Hepatocyte (in vitro differentiated cells): ENCODE measurements around the gene PTPRC. TPM values are rescaled to one million over a fixed set of nuclear protein-coding genes. Genes with fewer than 3 reads are reported as not detected.

Source experiments
- DNase-seq: peaks from one replicate; pipeline ENCODE4 v3.0.0-alpha.2; 2016; ENCODE audit warnings: low spot score
- H2AFZ ChIP-seq: fragments of 200-600 bp; sonication (generic); 2 replicates; pipeline ENCODE4 v1.6.0; 2016; ENCODE audit warnings: antibody characterized with exemption, mild to moderate bottlenecking
- H3K27ac ChIP-seq: fragments of 200-600 bp; sonication (generic); 2 replicates; pipeline ENCODE4 v1.5.1; 2016; ENCODE audit warnings: mild to moderate bottlenecking
- H3K27me3 ChIP-seq: fragments of 200-600 bp; sonication (generic); 2 replicates; pipeline ENCODE4 v1.6.1; 2016
- H3K36me3 ChIP-seq: fragments of 200-600 bp; sonication (generic); replicated peaks from 2 replicates; pipeline ENCODE4 v1.5.1; 2016; ENCODE audit warnings: low read depth; ENCODE audit not compliant: insufficient read depth
- H3K4me1 ChIP-seq: fragments of 200-600 bp; sonication (generic); 2 replicates; pipeline ENCODE4 v1.5.1; 2016; ENCODE audit warnings: mild to moderate bottlenecking, moderate library complexity; ENCODE audit not compliant: insufficient read depth
- H3K4me2 ChIP-seq: fragments of 200-600 bp; sonication (generic); 2 replicates; pipeline ENCODE4 v1.6.0; 2016
- H3K4me3 ChIP-seq: fragments of 200-600 bp; sonication (generic); 2 replicates; pipeline ENCODE4 v1.5.1; 2016; ENCODE audit warnings: mild to moderate bottlenecking
- H3K79me2 ChIP-seq: fragments of 200-600 bp; sonication (generic); 2 replicates; pipeline ENCODE4 v1.6.0; 2017; ENCODE audit warnings: mild to moderate bottlenecking
- H3K9me2 ChIP-seq: fragments of 200-600 bp; sonication (generic); replicated peaks from 2 replicates; pipeline ENCODE4 v1.6.0; 2017; ENCODE audit warnings: mild to moderate bottlenecking; ENCODE audit not compliant: insufficient read depth
- H3K9me3 ChIP-seq: fragments of 200-600 bp; sonication (generic); 2 replicates; pipeline ENCODE4 v1.5.1; 2016; ENCODE audit warnings: low read depth, mild to moderate bottlenecking
- H4K20me1 ChIP-seq: fragments of 200-600 bp; sonication (generic); 2 replicates; pipeline ENCODE4 v1.6.0; 2016; ENCODE audit warnings: mild to moderate bottlenecking; ENCODE audit not compliant: insufficient read depth, poor library complexity, severe bottlenecking
- CTCF ChIP-seq: fragments of 200-600 bp; sonication (generic); IDR thresholded peaks from 2 replicates; pipeline ENCODE4 v1.5.1; 2016; ENCODE audit warnings: antibody characterized with exemption, mild to moderate bottlenecking; ENCODE audit not compliant: poor library complexity
- EZH2 ChIP-seq: fragments of 200-600 bp; sonication (generic); IDR thresholded peaks from 2 replicates; pipeline ENCODE4 v1.6.1; 2016; ENCODE audit warnings: antibody characterized with exemption, mild to moderate bottlenecking, borderline replicate concordance
- EZH2phosphoT487 ChIP-seq: fragments of 200-600 bp; sonication (generic); IDR thresholded peaks from one replicate; pipeline ENCODE4 v1.6.1; 2018; ENCODE audit warnings: antibody characterized with exemption, mild to moderate bottlenecking, low read depth, moderate library complexity; ENCODE audit not compliant: unreplicated experiment, severe bottlenecking
- WGBS: methylation state at CpG from one replicate; pipeline ENCODE4 v1.1.6; 2016; ENCODE audit warnings: low lambda C conversion rate; ENCODE audit errors: missing lambda C conversion rate; 5-methylcytosine and 5-hydroxymethylcytosine counted together
- polyA plus RNA-seq: library from polyadenylated mRNA; unstranded; fragments of >200 nt; fragmentation: Nextera tagmentation; extraction: Ambion mirVana; gene quantifications from 2 replicates; pipeline ENCODE4 v1.2.1, GENCODE V29; 2016
- total RNA-seq: library from RNA; depleted of rRNA; stranded (reverse); fragments of >200 nt; gene quantifications from 2 replicates; pipeline ENCODE4 v1.2.3, GENCODE V29; 2014

Gene PTPRC
- total and polyA plus RNA-seq, 2 experiments from 2014 or later: 0.87 TPM; not detected in 1

GRCh38 chr1:198611219-198611618 is 27.6 kb upstream of the PTPRC start:
- Histone ChIP-seq H3K4me3 (no peak overlapping the region), H3K79me2 (no peaks in the 10 kb centered on the region), H3K27ac (no peak overlapping the region), H4K20me1 (no peaks in the 10 kb centered on the region), H3K27me3 (no peaks in the 10 kb centered on the region), H3K36me3 (no peaks in the 10 kb centered on the region), H3K4me2 (no peak overlapping the region), H3K9me3 (no peaks in the 10 kb centered on the region), H2AFZ (no peak overlapping the region), H3K9me2 (no peaks in the 10 kb centered on the region), H3K4me1 (no peaks in the 10 kb centered on the region)
- TF ChIP-seq CTCF (no peak), EZH2 (no peak), EZH2phosphoT487 (no peak)
- 93% methylated on average over 5 of the region's 5 CpGs for WGBS
- DNase-seq: no peak

DNA sequence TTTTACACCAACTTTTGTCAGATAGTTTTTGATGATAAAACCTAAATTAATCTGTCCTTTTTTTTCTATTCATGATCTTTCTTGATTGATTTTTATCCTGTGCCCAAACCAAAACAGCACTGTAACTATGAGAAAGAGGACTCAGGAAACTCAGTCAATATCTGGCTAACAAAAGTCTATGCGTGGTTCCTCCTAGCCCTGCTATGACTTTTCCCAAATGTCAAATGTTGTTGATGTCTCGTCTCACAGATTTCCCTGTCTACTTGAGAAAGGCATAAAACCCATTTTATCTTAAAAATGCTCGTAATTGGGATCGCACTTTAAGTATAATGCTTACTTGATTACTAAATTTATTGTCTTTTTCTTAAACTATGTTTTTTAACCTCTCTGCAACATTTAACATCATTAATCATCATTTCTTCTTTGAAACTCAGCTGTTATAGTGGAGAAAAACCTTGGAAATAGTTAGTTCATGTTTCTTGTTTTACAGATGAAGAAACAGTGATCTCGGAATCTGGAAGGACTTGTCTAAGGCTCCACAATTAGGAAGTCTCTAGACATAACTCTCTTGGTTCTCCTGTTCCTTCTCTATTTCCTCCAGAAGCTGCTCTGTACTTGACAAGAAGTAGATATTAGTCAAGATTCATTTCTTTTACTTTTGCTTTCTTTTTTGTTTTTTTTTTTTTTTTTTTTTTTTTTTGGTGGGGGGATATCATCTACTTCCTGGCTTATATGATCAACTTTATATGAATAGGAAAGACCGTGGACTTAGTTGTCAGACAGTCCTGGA is 26.2 kb upstream of the PTPRC start:
- Histone ChIP-seq H3K9me2 (no peaks in the 10 kb centered on the region), H3K4me2 (no peak overlapping the region), H3K79me2 (no peaks in the 10 kb centered on the region), H3K4me1 (no peaks in the 10 kb centered on the region), H3K9me3 (no peaks in the 10 kb centered on the region), H3K4me3 (no peak overlapping the region), H3K27me3 (no peaks in the 10 kb centered on the region), H2AFZ (no peak overlapping the region), H3K27ac (no peak overlapping the region), H3K36me3 (no peaks in the 10 kb centered on the region), H4K20me1 (no peaks in the 10 kb centered on the region)
- no peak for DNase-seq
- TF ChIP-seq CTCF (no peak), EZH2 (no peak), EZH2phosphoT487 (no peak)
- WGBS: 87% methylated on average over 6 of the region's 6 CpGs

DNA sequence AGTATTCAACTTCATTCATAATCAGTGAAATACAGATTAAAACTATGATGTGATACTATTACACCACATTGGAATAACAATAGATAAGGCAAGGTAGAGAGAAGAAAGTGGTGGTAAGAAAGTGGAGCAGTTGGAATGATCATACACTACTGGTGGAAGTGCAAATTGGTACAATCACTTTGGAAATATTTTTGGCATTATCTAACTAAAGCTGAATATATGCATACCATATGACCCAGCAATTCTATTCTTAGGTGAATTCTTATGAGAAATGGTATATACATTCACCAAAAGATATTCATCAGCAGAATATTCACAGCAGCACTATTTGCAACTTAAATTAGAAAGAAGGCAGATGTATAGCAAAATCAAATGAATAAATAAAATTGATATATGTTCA is 21.4 kb upstream of the PTPRC start:
- Histone ChIP-seq H3K27ac (no peak overlapping the region), H3K4me1 (no peaks in the 10 kb centered on the region), H3K9me3 (no peaks in the 10 kb centered on the region), H3K4me3 (no peak overlapping the region), H4K20me1 (no peaks in the 10 kb centered on the region), H3K4me2 (no peak overlapping the region), H3K9me2 (no peaks in the 10 kb centered on the region), H2AFZ (no peak overlapping the region), H3K79me2 (no peaks in the 10 kb centered on the region), H3K36me3 (no peaks in the 10 kb centered on the region), H3K27me3 (no peaks in the 10 kb centered on the region)
- TF ChIP-seq EZH2phosphoT487 (no peak), CTCF (no peak), EZH2 (no peak)
- DNase-seq: no peak
